GM13976 (cell line): ENCODE results near the gene MIGA1.
A peak's percentile ranks its signal among the peaks of the same experiment; 100 is the strongest.
"Not testable (repeated sequence)": the region's sequence is repeated elsewhere in the genome, so short reads cannot be mapped to it uniquely, and the experiment has no call there.

ENCODE experiments used
- DNase-seq: peaks from one replicate; pipeline ENCODE4 v3.0.0; 2012; ENCODE audit warnings: low spot score
- in situ Hi-C: fragments of 300-500 bp; cut with MboI; formaldehyde crosslinking; loops from one replicate; pipeline ENCODE4 v1.12.0; 2022; ENCODE audit warnings: low sequenced_read_pairs, mixed read lengths, inconsistent platforms; ENCODE audit not compliant: unreplicated experiment
- TF ChIP-seq, protein P1 (sequence below): IDR thresholded peaks from 2 replicates; pipeline ENCODE4 v1.5.1; 2012; ENCODE audit warnings: borderline replicate concordance, mild to moderate bottlenecking; ENCODE audit not compliant: insufficient read depth; ENCODE audit errors: extremely low read depth, missing control alignments, control extremely low read depth

The MIGA1 gene

GRCh38 chr1:77906019-77906545, 126.6 kb downstream of the MIGA1 start:
- DNase-seq = no peak
- in situ Hi-C loops = no loop called here
- TF ChIP-seq, protein P1, sequence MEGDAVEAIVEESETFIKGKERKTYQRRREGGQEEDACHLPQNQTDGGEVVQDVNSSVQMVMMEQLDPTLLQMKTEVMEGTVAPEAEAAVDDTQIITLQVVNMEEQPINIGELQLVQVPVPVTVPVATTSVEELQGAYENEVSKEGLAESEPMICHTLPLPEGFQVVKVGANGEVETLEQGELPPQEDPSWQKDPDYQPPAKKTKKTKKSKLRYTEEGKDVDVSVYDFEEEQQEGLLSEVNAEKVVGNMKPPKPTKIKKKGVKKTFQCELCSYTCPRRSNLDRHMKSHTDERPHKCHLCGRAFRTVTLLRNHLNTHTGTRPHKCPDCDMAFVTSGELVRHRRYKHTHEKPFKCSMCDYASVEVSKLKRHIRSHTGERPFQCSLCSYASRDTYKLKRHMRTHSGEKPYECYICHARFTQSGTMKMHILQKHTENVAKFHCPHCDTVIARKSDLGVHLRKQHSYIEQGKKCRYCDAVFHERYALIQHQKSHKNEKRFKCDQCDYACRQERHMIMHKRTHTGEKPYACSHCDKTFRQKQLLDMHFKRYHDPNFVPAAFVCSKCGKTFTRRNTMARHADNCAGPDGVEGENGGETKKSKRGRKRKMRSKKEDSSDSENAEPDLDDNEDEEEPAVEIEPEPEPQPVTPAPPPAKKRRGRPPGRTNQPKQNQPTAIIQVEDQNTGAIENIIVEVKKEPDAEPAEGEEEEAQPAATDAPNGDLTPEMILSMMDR = no peak

GRCh38 chr1:77906624-77907023, 127.2 kb downstream of the MIGA1 start:
- TF ChIP-seq, protein P1 = no peak
- DNase-seq = no peak
- in situ Hi-C loops = no loop called here

- TF ChIP-seq, protein P1 = no peak
- in situ Hi-C loops = no loop called here
Measured at GRCh38 chr1:77910116-77910515, 130.7 kb downstream of the MIGA1 start.

DNA sequence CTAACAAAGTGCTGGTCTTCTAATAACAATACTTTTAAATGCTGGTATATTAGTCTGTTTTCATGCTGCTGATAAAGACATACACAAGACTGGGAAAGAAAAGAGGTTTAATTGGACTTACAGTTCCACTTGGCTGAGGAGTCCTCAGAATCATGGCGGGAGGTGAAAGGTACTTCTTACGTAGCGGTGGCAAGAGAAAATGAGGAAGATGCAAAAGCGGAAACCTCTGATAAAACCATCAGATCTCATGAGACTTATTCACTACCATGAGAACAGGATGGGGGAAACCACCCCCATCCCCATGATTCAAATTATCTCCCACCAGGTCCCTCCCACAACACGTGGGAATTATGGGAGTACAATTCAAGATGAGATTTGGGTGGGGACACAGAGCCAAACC, 139.5 kb downstream of the MIGA1 start:
- DNase-seq, in situ Hi-C loops: not testable (repeated sequence)

More at GRCh38 chr1:77910116-77910515, 130.7 kb downstream of the MIGA1 start:
- DNase-seq = no peak

DNA sequence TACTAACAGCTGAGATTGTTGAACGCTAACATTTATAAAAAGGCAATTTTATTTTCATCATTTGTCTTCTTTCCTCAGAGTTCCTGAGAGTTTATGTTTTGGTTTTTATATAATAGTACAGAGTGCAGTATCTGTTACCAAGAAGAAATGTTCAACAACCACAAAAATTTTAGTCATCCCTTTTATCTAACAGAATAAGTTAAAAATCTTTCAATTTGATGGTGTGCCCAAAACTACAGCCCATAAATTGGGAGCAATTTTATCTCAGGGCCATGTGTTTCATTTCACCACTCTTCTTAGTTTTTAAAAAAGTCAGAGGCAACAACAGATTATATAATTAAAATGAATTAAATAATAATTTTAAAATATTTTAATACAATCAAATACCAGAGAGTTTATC, 146.1 kb downstream of the MIGA1 start:
- TF ChIP-seq, protein P1 = no peak
- DNase-seq = no peak
- in situ Hi-C loops = no loop called here

- in situ Hi-C loops = no loop called here
- DNase-seq = no peak
- TF ChIP-seq, protein P1 = no peak
Measured at GRCh38 chr1:77925956-77926355, 146.5 kb downstream of the MIGA1 start.

- peak; percentile 32 for DNase-seq
- TF ChIP-seq, protein P1 = no peak
- in situ Hi-C loops = no loop called here
Measured at GRCh38 chr1:77926561-77927357, 147.3 kb downstream of the MIGA1 start.
